IPS DF 4.7 (cell line): Measurements from ENCODE around the gene TEX55.
"Not testable (repeated sequence)": the region's sequence is repeated elsewhere in the genome, so short reads cannot be mapped to it uniquely, and the experiment has no call there.

Experiments used
- DNase-seq: peaks from one replicate; pipeline ENCODE4 v3.0.0-alpha.2; 2013; ENCODE audit warnings: low spot score; ENCODE audit errors: extremely low read depth

The TEX55 gene

DNA sequence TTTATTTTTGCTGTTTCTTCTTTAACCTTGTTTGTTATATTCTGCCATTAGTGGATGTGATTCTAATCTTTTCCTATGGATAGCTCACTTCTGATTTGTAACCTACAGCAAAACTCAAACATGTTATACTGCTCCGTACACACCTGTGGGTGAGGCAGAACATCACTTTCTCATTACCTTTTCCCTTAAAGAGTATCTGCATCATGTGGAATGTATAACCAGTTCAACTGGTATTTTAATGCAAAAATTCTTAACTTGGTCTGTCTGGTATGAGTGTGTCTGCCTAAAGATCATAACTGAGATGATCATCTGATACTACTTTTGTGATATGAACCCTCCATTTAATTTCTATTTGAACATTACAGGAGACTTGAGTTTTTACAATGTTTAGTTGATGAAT is 14.4 kb downstream of the TEX55 start:
- no peak for DNase-seq

DNA sequence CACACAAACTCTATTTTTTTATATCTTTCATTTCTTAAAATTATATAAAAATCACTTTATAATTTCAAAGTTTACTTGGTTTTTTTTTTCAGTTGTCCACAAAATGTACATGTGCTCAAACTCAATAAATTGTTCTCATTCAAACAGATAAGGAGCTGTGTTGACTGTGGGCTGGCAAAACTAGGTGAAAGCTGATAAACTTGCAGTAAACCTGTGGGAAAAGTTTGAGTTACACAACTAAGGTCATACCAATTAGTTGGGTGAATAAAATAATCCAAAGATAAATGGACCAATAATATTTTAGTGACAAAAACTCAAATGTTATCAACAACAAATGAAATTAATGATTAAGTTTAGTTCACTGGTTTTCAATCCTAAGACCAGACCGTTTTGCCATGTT is 14.8 kb downstream of the TEX55 start:
- DNase-seq, result no peak

DNA sequence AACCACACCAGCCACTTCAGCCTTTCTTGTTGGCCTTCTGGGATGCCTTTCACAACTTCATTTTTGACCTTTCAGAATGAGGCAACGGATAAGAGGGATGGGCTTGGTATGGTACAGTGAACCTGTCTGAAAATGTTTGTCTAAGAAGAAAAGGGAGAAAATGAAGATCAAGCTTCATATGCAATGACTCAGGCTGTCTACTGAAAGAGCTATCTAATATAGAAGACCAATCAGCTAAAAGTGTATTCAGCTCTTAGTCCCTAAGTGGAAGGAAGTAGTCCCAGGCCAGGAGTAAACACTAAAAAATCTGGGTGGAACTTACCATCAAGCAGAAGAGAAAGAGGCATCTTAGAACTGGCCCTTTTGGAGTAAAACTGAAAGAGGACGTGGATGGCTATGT is 15.3 kb downstream of the TEX55 start:
- DNase-seq, result no peak

DNA sequence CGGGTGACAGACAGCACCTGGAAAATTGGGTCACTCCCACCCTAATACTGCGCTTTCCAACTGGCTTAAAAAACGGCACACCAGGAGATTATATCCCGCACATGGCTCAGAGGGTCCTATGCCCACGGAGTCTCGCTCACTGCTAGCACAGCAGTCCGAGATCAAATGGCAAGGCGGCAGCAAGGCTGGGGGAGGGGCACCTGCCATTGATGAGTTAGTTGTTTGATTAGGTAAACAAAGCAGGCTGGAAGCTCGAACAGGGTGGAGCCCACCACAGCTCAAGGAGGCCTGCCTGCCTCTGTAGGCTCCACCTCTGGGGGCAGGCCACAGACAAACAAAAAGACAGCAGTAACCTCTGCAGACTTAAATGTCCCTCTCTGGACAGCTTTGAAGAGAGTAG is 18.8 kb downstream of the TEX55 start:
- not testable (repeated sequence) for DNase-seq

DNA sequence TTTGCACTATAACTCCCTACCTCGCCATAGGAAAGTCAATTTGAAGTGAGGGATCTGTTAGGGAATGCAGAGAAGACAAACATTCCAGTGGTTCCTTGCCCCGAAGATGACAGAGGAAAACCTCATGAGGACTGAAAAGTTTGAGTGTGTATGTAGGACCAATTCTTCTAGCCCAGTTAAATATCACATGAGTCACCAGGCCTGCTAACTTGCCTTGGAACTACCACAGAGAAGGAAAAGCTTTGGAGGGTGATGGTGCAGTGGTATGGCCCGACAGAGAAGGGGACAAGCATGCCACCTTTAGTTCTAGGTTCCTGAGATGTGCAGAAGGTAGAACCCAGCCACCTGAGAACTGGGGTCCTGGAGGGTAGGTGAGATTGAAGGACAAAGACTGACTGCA is 24.9 kb downstream of the TEX55 start:
- DNase-seq, result no peak

DNA sequence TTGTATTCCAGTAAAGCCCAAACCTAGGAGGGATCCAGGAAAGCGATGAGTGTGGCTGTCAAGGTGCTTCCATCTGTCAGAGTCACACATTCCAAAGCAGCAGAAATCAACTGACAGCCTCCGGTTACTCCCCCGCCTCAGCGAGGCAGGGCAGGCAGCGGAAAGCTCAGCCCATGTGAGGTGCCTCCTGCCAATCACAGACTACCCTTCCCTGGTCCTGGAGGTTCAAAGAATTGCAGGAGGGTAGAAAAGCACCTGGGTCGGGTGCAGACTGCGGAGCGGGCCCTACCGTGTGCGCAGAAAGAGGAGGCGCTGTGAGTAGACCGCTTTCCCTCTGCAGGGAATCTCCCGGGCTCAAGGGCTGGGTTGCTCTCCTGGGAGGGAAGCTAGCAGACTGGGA is 27.4 kb downstream of the TEX55 start, which contains the start of gene UPK1B:
TSS of gene UPK1B (plus strand) at position 274 of the 400 bp plus-strand sequence. CDS start 13,144 bp downstream, outside the sequence.
- peak; percentile 14 for DNase-seq

DNA sequence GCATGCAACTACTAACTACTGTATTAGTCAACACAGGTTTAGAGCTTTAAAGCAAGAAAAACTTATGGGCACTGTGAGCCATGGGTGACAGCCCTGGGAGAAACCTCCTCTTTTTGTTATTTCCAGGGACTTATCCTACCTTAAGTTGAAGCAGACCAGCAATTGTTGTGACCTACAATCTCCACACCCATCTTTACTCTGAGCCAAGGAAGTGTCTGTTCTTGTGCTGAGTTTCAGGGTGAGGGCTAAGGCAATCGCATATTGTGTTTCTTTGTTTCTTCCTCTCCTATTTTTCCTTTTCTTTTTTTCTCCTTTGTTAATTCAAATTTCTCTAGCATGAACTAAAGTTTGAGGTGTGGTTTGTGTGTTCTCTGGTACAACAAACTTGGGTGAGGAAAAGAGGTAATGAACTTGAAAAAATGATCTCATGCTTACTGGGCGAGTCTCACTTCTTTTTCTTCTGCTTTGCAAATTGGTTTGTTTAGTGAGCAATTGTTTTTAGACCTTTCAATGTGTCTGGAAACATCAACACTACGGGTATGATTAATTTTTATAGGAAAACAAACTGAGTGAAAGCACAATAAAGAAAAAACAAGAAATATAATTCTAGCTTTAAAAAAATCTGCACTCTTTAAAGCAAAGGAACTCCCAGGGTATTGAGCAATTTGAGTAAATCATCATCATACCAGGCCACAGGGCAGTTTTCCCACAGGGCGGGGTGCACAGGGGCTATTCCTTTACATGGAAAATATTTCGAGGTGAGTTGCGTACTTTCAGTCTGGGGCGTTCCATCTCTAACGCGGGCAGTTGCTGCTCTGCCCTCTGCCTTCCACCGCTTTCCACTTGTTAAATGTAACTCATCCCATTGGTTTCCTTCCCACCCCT is 30.1 kb downstream of the TEX55 start:
- DNase-seq, result no peak

DNA sequence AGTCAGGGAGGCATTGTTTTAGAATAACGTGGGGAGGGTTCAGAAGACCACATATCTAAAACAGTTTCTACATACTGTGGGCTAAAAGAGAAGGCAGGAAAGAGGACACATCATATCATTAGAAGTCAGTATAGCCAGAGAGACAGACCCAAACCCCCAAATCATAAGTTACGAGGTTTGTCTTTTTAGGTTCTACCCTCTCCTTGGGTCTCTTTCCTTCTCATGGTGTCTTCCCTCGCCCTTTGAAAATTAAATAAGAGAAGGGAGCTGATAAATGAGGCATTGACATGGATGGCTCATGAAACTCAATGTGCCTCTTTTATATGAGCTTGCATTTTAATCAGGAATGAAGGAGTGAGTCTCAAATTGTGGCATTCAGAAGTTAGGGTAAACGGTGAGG is 30.8 kb downstream of the TEX55 start:
- DNase-seq, result no peak

DNA sequence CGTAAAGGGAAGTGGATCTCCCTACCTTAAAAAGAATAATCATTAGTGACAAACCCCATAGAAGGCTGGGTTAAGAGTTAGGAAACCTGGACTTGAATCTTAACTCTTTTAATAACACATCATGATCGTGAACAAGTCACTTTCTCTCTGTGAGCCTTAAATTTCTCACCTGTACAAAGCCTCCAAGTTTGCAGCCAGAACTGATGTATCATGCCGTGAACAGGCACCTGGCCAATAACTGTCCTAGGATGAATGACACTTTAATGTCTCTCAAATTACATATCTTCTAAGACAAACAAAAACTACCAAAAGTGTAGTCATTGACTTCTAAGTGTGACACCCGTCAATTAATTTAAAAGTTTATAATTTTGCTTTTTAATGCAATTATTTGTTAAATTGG is 31.4 kb downstream of the TEX55 start:
- no peak for DNase-seq

DNA sequence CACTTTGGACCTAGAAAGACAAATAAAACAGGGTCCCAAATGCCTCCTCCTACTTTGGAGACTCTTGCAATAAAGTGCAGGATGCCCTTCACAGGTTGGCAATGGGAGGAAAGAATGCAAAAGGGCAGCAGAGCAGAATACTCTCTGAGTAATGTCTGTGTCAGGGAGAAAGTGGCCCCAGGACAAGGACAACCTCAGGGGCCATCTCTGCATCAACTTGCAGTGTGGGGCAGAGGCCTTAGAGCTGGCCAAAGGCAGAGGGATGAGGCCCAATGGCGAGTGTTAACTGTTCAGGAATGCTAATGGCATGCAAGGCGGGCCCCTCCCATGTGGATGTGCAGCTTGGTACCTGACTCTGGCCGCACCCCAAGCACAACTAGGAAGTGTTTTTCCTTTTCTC is 35.8 kb downstream of the TEX55 start:
- no peak for DNase-seq

DNA sequence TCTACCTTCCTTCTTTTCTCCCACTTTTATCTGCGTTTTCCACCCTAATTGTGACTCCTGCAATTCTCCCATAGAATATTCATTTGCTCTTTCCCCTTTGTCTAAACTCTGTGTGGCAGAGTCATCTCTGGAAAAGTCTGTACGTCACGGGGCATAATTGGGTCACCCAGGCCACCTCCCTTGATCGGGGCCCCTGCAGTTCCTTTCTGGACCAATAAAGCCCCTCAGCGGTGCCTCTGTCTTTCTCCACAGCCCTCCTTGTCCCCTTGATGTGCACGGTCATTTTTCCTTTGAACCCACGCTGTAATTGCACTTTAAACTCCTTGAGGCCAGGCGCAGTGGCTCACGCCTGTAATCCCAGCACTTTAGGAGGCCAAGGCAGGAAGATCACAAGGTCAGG is 38.1 kb downstream of the TEX55 start:
- DNase-seq, result no peak

DNA sequence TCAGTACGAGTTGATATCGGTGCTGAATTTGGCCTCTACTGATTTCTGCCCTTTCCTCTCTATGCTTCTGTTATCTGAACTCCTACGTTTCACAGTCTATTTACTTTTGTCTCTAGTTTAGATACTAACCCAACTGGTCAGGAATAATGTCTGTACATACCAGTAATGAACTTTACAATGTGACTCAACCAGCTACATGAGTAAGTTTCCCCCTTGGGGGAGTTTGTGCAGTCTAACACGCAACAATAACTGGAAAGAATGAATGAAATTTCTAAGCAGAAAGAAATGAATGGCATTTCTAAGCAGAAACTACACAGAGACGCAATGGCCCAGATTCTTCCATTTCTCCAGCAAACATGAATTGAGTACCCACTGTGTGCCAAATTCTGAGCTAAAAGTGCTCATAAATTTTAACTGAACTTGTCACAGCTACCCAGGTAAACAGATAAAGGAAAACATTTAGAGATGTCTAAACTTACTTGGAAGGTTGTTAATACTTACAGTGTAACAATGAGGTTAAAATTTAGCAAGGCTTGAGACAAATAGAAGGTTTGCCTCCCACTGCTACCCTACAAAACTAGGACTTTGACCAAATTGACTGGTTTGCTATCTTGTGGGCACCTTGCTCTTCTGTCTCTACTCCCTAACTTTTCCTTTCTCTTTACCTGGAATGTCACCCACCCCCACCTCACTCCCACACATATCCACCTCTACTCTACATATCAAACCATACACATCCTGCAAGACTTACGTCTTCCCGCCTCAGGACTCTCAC is 39.0 kb downstream of the TEX55 start:
- no peak for DNase-seq

DNA sequence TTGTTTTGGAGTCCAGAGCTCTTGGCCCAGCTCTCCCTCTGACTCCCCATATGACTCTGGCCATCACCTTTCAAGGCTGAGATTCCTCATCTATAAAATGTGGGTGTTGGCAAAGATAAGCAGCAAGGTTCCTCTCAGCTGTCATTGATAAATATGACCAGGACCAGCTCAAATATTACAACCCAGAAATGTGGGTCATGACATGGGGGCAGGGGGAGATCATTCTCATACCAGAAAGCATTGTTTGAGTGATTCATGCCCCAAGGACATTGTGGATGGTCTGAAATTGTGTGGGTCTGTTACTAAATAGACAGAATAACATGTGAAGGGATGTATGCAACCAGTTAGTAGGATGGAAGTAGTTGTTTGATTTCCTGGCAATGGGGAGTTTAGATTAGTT is 41.3 kb downstream of the TEX55 start:
- no peak for DNase-seq

DNA sequence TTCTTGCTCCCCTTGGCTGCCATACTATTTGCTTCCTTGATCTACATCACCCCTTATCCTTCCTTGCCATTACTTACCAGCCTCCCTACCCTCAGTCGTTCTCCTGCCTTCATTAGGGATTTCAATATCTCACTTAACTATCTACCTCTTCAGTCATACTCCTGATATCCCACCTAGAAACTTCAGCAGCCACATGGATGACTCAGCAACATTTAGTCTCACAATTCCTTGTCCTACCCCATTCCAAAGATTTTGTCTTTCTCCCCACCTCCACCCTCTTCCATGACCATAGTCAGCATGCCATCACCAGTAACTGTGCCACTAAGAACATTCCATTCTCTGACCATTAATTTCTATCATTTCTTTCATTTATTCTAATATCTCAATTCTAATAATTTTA is 45.8 kb downstream of the TEX55 start:
- no peak for DNase-seq

DNA sequence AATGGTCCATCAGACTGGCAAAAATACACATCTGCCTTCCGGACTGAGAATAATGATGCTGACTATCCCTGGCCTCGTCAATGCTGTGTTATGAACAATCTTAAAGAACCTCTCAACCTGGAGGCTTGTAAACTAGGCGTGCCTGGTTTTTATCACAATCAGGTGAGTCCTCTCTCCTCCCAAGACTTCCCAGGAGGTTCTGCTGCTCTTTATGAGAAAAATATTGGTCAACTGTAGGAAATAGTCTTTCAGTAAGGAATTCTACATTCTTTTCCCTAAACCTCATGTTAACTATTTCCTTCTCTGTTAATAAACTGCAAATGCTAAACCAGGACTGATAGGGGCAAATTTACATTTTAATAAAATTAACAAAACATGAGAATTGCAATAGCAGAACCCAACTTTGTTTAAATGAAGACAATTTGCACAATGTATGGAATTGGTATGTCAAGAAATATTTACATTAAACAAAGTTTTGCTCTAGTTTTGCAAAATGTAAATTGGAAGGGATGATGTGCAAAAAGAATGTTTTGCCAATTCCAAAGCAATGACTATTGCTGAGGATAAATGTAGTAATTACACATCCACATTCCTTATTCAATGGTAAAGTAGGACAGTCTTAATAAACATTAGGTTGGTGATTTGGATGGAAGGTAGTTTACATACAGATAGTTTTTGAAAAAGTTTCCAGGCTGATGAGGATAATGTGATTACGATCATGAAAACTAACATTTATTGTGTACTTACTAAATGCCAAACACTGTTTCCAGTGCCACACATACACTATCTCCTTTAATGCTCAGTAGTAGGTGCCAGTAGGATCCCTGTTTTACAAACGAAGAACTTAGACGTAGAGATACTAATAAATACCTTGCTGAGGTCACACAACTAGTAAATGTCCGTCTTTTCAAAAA is 48.5 kb downstream of the TEX55 start:
- no peak for DNase-seq

DNA sequence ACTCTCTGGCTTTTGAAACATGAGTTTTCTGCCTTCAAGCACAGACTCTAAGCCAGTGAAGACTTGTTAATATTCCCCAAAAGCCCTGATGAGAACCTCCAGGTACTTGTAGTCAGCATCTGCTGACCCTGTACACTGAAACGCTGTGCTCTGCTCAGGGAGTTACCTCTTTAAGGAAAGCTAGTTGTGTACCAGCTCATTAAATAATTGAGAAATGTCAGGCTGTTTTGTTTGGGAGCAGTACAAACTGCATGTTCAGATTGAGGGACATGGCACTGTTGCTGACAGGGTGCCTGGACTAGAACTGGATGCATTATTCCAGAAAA is 49.1 kb downstream of the TEX55 start:
- no peak for DNase-seq

DNA sequence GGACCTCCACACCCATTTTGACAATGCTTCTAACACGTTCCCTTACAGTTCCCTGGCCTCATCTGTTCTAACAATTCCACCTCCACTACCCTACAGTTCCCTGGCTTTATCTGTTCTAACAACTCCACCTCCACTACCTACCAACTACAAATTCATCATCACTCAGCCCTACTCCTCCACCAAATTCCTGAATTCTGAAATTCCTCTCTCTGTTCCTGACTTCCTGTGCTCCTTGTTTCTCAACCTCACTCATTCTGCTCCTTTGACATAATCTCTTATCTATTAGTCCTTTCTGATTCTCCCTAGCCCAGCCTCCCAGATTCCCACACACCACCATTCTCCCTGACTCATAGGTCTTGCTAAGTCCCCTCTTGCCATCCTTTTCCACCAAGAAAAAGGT is 49.9 kb downstream of the TEX55 start:
- DNase-seq, result no peak
